NCI-H1092 (cell line): ENCODE measurements around the gene TBC1D9.

Experiments used
- DNase-seq: peaks from one replicate; lab custom pipeline; 2025; lab: John Stamatoyannopoulos, UW

The TBC1D9 gene

GRCh38 chr4:140691369-140691768, 64.8 kb downstream of the TBC1D9 start:
- DNase-seq: no peak

- DNase-seq: no peak
Observed at GRCh38 chr4:140690093-140690492, 66.1 kb downstream of the TBC1D9 start.

DNA sequence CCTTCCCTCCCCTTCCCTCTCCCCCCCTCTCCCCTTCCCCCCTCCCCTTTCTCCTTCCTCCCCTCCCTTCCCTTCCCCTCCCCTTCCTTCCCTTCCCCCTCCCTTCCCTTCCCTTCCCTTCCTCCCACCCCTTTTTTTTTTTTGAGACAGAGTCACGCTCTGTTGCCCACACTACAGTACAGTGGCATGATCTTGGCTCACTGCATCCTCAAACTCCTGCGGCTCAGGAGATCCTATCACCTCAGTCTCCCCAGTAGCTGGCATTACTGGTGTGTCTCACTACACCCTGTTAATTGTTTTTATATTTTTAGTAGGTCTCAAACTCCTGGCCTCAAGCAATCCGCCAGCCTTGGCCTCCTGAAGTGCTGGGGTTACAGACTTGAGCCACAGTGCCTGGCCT, 66.6 kb downstream of the TBC1D9 start:
- no peak for DNase-seq

GRCh38 chr4:140688711-140689598, 67.2 kb downstream of the TBC1D9 start:
- DNase-seq: no peak

GRCh38 chr4:140686796-140687195, 69.4 kb downstream of the TBC1D9 start:
- DNase-seq: no peak

GRCh38 chr4:140684314-140684713, 71.9 kb downstream of the TBC1D9 start:
- no peak for DNase-seq

DNA sequence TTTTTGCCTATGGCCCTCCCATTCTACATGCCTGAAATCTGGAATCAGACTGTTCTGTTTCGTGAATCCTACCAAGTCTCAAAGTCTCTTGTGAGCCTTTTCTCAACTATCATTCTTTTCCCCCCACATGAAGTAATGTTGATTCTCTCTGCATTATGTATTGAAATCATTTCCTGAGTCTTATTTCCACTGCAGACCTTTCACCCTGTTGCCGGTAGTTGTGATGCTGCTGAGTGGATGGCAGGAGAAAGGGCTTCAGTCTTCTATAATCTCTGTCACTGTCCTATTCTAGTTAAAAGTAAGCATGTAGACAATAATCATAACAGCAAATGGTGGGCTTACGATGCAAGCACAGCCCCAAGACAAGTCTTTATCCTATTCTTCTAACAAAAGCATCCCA, 75.0 kb downstream of the TBC1D9 start:
- DNase-seq: no peak

DNA sequence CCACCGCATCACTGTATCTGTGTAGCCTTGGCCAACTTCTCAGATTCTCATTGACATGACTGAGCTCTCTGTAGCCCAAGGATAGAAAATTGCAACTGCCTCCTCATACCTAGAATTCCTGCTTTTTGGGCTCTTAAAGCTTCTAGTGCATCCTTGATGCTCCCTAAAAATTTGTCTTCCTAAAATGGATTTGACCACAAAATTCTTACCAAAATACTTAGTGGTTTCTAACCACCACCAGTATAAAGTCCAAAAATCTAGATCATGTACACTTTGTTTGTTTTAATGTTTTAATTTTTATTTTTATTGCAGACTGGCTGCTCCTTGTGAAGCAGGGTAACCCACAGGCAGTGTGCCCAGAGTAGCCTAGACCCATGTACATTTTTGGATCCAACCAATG, 75.5 kb downstream of the TBC1D9 start:
- no peak for DNase-seq

GRCh38 chr4:140679576-140679975, 76.6 kb downstream of the TBC1D9 start:
- DNase-seq: no peak

DNA sequence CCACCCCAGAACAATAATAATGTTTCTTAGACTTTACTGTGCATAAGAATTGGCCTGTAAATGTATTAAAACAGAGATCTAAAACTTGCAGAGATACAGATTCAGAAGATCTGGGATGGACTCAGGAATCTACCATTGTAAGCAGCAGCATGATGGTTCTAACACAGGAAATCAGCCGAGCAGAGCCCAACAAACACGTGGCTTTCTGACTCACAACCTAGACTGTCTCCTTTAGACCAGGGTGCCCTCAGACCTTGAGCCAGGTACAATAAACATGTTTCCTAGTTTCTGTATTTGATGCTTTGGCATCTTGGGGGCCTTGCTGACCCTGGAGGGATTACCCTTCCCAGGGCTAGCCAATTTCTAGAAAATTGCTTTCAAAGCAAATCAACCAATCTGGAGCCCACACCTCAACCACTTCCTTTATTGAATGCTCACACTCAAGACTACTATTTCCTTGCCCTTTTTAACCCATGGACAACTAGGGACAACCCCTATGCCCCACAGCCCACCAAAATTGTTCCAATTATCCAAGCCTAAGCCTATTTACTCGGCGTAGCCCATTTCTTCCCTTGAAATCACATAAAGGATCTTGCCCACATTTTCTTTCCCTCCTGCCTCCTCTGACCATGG, 80.5 kb downstream of the TBC1D9 start:
- DNase-seq: no peak

GRCh38 chr4:140673729-140674128, 82.5 kb downstream of the TBC1D9 start:
- no peak for DNase-seq

DNA sequence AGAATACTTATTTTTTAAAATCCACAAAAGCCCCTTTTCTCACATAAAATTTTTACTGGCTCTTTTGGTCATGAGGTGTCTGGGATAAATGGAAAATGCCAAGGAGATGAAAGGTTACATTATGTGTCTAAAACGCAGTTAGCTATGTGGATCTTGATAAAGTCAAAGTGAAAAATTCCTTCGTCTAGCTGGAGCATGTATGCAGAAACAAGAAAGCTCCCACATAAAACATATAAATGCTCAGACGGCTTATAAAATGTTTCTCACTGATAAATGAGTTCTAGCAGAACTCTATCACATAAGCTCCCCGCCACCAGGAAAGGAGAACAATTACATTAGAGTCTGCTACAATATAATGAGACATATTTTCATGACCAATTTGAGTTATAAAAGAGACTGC, 83.8 kb downstream of the TBC1D9 start:
- no peak for DNase-seq

DNA sequence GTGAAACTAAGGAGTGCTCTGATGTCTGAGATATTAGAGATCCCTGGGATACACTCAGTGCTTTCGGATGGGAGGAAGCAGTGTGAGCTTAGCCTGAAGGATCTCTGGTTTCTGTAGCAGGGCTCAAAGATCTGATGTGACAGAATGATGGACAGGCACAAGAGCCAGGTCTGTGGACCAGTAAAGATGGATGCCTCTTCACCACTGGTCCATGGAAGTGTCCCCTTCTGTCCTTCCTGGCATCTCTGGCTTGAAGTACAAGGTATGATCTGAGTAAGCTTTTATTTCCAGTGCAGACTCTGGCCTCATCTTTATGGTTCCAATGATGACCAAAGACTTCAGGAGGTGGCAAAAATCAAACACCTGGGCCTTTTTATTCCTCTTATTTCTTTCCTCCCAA, 88.1 kb downstream of the TBC1D9 start:
- no peak for DNase-seq

DNA sequence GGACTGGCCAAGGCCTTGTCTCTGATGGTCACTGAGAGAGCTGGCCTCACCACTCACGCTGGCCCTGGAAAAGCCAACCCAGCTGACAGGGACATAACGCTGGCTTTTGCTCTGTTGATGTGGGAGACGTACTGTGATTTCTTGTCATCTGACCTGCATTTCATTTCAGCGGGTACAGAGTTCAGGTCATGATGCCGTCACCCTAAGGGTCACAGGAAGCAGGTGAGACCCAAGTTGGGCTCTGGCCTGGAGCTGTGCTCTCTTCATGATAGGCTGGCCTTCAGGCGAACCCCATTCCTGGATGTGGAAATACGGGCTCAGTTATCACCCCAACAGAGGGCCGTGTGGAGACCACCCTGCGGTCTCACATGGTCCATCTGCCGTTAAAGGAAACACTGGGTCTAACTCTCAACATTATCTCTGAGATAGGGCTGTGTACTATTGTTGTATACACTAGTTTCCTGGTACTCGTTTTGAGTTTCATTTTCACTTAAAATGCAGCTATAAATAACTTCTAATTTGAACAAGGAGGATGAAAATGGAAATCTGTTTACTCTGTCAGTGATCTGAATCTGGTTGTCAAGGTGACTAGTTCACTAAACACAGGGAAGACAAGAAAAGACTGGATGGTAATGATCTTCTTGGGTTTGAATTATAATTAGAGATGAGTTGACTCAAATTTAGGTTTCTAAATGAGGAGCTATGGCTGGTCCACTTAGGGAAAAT, 89.1 kb downstream of the TBC1D9 start:
- DNase-seq: no peak

- no peak for DNase-seq
Observed at GRCh38 chr4:140662082-140662869, 93.9 kb downstream of the TBC1D9 start.

DNA sequence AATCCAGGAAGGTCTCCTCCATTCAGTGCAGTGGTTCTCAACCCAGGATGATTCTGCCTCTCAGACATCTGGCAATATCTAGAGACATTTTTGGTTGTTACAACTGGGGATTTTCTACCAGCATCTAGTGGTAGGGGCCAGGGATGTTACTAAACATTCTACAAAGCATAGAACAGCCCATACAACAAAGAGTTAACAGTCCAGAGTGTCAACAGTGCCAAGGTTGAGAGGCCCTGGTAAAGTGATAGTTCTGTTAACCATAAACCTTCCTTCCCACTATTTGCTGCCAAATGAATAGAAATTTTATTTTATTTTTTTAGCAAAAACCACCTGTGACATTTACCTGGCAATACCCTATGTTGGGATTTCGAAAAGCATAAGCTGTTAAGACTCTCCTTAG, 94.6 kb downstream of the TBC1D9 start:
- no peak for DNase-seq

- no peak for DNase-seq
Observed at GRCh38 chr4:140659943-140660700, 96.1 kb downstream of the TBC1D9 start.

- DNase-seq: no peak
Observed at GRCh38 chr4:140654495-140654814, 101.7 kb downstream of the TBC1D9 start.

DNA sequence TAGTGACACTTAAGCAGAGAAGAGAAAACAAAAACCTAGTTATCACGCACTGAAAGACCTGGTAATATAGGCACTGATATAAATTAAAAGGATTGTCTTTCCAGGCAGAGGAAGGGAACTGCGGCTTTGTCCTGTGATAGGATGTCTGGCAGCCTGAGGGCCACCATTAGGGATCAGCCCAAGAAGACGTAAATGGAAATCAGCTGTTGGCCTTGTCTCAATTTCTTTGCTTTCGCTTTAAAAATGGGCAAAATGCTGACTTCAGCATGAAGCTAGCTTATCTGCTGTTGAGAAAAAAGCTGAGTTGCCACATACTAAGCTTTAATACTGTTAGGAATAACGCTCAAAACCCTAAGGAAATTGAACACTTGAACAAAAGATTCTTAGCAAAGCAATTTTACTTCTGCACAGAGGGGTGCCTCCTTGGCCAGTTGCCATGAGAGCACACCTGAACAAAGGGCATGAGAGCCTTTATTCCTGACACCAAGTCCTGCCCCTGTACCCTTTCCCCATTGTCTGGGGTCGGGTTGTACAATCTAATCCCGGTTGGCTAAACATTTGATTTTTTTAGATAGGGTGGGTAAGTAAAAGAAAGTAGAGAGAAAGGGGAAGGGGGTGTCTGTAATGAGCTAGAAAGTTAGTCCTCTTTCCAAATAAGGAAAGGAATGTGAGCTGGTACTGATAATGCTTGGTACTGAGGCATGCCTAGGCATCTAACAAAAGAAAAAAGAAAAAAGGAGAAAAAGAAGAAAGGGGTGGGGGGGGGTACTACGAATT, 102.3 kb downstream of the TBC1D9 start:
- no peak for DNase-seq

DNA sequence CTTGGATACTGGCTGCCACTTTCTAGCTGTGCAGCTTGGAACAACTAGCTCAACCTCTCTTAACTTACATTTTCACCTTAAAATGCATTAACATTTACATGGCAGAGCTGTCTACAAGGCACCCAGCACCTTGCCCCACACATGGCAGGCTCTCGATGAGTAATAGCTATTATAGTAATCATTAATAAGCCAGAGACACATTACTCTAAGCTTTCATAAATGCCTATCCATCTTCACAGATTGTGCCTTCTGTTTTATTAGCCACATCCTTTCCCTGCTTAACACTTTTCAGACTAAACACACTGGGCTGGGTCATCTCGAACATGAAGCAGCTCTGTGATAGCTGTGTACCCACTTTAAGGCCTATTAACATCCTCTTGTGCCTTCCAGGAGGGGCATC, 103.6 kb downstream of the TBC1D9 start:
- DNase-seq: no peak
